Gastroesophageal sphincter (tissue), 3 donors: Measurements from ENCODE around the gene ZNF451.

Experiments used
- EP300 ChIP-seq: sonication (generic); formaldehyde crosslinking; IDR thresholded peaks from one replicate; pipeline ENCODE4 v1.6.1; 2017; ENCODE audit warnings: antibody characterized with exemption, mild to moderate bottlenecking
- POLR2AphosphoS5 ChIP-seq: sonication (generic); formaldehyde crosslinking; IDR thresholded peaks from one replicate; pipeline ENCODE4 v1.6.1; 2017; ENCODE audit warnings: antibody characterized with exemption
- TF ChIP-seq, protein P1 (sequence below), 4 experiments: fragments of 200-600 bp in 2 of 4; fragments of 450-650 bp in 2 of 4; sonication (generic) in 1 of 4; IDR thresholded peaks; one replicate each; pipeline ENCODE4 v1.5.1; 2017 to 2019; ENCODE audit warnings: antibody characterized with exemption in 4 of 4, mild to moderate bottlenecking in 2 of 4, moderate library complexity in 2 of 4

DNA sequence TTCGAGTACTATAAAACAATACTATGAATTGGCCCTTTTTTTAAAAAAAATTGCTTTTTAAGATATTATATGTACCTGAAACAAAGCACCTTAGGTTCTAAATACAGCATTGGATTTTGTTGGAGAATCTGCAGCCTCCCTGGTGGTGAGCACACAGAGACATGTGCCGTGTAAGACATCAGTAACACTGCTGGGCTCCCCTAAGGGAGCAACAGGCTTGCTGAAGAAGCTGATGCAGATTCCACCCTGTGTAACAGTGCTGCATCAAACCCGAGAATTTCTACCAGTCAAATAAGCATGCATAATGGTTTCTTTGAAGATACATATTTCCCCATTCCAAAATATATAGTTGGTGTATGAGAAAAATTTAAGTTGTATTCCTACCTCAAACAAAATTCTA lies 26.1 kb upstream of the ZNF451 start:
- TF ChIP-seq, protein P1, sequence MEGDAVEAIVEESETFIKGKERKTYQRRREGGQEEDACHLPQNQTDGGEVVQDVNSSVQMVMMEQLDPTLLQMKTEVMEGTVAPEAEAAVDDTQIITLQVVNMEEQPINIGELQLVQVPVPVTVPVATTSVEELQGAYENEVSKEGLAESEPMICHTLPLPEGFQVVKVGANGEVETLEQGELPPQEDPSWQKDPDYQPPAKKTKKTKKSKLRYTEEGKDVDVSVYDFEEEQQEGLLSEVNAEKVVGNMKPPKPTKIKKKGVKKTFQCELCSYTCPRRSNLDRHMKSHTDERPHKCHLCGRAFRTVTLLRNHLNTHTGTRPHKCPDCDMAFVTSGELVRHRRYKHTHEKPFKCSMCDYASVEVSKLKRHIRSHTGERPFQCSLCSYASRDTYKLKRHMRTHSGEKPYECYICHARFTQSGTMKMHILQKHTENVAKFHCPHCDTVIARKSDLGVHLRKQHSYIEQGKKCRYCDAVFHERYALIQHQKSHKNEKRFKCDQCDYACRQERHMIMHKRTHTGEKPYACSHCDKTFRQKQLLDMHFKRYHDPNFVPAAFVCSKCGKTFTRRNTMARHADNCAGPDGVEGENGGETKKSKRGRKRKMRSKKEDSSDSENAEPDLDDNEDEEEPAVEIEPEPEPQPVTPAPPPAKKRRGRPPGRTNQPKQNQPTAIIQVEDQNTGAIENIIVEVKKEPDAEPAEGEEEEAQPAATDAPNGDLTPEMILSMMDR (IDR thresholded peaks at IDR 0.05): no peak
- no peak for TF ChIP-seq POLR2AphosphoS5
- no peak for TF ChIP-seq EP300
